HK-2 (cell line): Measurements from ENCODE around the gene STIP1.

Source experiments
- DNase-seq: peaks from one replicate; pipeline ENCODE4 v3.0.0-alpha.2; 2018; ENCODE audit not compliant: unreplicated experiment

The STIP1 gene

GRCh38 chr11:64223001-64223651, 37.2 kb downstream of the STIP1 start:
- no peak for DNase-seq

- no peak for DNase-seq
Measured at GRCh38 chr11:64224151-64224890, 38.4 kb downstream of the STIP1 start.

DNA sequence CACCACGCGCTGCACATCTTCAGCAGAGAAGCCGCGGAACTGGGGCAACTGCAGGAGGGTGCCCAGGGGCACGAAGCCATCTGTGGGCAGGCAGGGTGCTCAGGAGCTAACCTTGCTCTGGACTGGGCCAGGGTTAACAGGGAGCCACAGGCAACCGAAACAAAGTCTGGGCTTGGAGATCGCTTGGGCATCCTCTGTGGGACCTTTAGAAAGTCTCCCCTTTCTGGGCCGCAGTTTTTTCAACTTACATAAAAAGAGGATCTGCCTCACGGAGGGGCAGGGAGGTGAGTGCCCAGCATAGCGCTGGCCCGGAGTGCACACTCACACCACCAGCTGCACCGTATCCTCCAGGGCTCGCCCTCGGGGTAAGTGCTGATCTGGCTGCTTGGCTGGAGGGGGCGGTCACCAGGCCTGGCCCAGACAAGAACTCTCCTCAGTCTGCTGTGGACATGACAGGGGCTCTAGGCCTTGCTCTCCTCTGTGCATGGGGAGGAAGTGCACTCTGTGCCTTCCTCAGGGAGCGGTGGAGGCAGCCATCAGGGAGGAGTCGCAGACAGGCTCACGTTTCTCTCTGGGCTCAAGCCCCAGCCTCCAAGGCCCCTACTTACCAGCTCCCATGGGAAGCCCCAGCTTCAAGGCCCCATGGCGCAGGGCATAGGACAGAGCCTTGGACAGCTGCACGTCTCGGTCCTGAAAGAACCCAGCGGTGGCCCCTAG, 39.1 kb downstream of the STIP1 start:
- no peak for DNase-seq

- peak; percentile 84 for DNase-seq
Measured at GRCh38 chr11:64225608-64226506, 39.9 kb downstream of the STIP1 start, which contains the start of the genes NUDT22 and TRPT1. TSS of gene NUDT22 (plus strand) at chr11:64226274. CDS start at chr11:64226653, 379 bp downstream. TSS of gene TRPT1 (minus strand) at chr11:64226186. CDS start at chr11:64225860, 326 bp downstream.

- DNase-seq, result no peak
Measured at GRCh38 chr11:64226507-64227051, 40.6 kb downstream of the STIP1 start.

- no peak for DNase-seq
Measured at GRCh38 chr11:64227405-64227956, 41.5 kb downstream of the STIP1 start.

DNA sequence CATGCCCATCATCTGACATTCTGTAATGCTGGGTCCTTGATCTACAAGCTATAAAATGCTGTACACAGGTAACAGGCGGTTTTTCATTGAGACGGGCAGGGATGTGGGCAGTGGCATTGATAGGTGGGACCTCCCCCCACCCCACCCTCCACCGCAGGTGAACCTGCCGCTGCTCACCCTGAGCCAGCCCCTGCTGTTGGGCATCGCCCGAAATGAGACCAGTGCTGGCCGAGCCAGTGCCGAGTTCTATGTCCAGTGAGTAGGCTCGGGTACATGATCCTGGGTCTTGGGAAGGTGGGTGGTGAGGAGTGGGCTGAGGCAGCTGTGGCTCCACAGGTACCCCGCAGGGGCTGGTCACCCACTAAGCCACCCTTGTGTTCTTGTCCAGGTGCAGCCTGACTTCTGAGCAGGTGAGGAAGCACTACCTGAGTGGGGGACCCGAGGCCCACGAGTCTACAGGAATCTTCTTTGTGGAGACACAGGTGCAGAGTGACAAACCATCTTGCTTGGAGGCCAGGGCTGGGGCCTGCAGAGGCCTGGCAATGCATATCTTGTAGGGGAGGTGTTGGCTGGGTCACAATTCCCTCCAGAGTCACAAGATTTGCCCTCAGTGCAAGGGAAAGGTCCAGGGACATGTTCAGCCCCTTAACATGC, 43.2 kb downstream of the STIP1 start:
- DNase-seq, result no peak

- no peak for DNase-seq
Measured at GRCh38 chr11:64229744-64230170, 43.8 kb downstream of the STIP1 start.

DNA sequence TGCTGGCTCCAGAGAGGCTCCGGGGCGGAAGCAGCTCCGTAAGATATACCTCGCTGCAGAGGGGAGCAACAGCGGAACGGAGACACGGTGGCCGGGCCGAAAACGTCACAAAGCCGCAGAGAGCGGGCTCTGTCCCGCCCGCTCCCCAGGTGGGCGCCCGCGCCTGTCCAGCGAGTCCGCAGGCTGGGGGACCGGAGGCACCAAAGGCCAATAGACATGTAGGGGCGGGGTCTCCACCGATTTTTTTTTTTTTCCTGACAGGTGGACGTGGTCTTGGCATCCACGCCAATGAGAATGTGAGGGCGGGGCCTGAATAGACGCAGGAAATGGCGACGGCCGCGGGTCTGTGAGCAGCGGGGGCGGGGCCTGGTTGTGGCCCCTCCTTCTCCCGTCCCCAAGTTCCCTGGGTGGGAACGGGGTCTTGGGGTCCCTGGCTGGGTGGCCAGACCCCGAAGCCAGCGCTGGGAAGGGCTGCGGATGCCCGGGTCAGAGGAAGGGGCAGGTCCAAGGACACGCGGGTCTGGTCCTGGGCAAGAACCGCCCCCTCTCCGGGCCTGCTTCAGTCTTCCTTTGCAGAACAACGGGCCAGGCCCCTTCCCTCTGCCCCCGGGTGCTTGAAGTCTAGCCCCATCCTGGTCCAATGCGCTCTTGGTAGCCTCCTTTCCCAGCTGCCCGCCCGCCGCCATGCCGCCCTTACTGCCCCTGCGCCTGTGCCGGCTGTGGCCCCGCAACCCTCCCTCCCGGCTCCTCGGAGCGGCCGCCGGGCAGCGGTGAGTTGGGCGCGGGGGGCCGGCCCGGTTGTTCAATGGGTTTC, 44.4 kb downstream of the STIP1 start, which contains the start of gene DNAJC4:
TSS of gene DNAJC4 (plus strand) at position 378 of the 814 bp plus-strand sequence. CDS start at position 685, 307 bp downstream.
- DNase-seq, result peak; percentile 85

GRCh38 chr11:64230985-64231365, 45.0 kb downstream of the STIP1 start:
- DNase-seq, result no peak

DNA sequence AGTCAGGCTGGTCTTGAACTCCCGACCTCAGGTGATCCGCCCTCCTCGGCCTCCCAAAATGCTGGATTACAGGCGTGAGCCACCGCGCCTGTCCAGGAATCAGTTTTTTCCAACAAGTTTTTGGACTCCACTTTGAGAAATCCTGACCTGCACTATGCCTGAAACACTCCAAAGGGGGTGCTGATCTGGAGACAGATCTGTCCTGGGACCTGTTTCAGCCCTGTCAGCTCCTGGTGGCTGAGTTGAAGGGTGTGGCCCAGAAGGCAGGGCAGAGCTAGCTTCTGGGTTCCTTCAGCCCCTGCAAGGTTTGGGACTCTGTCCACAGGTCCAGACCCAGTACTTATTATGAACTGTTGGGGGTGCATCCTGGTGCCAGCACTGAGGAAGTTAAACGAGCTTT, 45.6 kb downstream of the STIP1 start:
- DNase-seq, result no peak

- DNase-seq, result no peak
Measured at GRCh38 chr11:64232182-64232966, 46.4 kb downstream of the STIP1 start.

- DNase-seq, result no peak
Measured at GRCh38 chr11:64232967-64233315, 47.0 kb downstream of the STIP1 start.

DNA sequence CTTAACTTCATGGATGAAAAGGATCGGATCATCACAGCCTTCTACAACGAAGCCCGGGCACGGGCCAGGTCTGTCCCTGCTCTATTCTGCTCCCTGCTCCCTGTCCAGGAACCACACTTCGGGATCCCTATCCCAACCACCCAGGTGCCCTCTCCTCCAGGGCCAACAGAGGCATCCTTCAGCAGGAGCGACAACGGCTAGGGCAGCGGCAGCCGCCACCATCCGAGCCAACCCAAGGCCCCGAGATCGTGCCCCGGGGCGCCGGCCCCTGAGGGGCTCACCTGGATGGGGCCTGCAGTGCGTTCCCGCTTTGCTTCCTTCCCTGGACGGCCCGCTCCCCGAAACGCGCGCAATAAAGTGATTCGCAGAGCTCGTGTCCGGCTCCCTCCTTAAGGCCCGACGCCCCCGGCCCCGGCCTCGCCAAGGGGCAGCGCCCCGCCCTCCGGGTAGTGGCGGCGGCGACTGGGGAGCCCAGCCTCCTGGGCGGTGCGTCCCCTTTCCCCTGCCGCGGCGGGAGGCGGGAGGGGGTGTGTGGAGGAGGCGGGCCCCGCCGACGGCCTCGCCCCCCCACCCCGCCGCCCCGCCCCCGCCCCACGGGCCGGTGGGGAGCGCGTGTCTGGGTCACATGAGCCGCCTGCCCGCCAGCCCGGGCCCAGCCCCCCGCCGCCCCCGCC, 48.1 kb downstream of the STIP1 start, which contains the start of gene VEGFB:
TSS of gene VEGFB (plus strand) at position 672 of the 674 bp plus-strand sequence. CDS start 250 bp downstream, outside the sequence.
- peak; percentile 57 for DNase-seq

GRCh38 chr11:64234647-64235379, 48.8 kb downstream of the STIP1 start:
- no peak for DNase-seq

DNA sequence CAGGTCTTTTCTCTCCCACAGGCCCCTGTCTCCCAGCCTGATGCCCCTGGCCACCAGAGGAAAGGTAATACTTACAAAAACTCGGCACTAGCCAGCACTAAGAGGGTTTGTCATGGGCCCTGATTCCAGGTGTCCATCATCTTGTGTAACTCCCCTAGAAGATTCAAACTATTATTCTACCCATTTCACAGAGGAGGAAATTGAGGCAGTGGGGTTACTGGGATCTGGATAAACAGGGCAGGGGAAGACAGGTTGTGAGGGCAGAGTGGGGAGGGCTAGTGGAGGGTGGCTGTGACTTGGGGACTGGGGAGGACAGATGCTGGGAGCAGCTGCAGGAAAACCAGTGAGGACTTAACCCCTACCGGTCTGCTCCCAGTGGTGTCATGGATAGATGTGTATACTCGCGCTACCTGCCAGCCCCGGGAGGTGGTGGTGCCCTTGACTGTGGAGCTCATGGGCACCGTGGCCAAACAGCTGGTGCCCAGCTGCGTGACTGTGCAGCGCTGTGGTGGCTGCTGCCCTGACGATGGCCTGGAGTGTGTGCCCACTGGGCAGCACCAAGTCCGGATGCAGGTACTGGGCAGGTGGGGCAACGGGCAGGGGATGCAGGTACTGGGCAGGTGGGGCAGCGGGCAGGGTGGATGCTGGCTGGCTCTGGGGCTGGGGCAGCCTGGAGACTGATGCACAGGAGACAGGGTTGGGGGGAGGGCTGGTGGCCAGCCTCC, 49.6 kb downstream of the STIP1 start:
- DNase-seq, result no peak
